Natural killer cell (primary cell): ENCODE measurements around the gene COX14. TPM values are rescaled to one million over a fixed set of nuclear protein-coding genes. Genes with fewer than 3 reads are reported as not detected.
A peak's percentile ranks its signal among the peaks of the same experiment; 100 is the strongest.
"Not testable (repeated sequence)": the region's sequence is repeated elsewhere in the genome, so short reads cannot be mapped to it uniquely, and the experiment has no call there.

Experiments used
- ATAC-seq, 3 donors: fragments of 150-1000 bp in 2 of 3; fragments of 200-7000 bp in 1 of 3; cut with Tn5 transposase; 1 replicate in 1 of 3; 2 replicates in 2 of 3; pipeline ENCODE4 v1.10.0; 2021; ENCODE audit warnings: mild to moderate bottlenecking in 2 of 3, moderate library complexity in 2 of 3
- DNase-seq, 2 donors: peaks; one replicate each; pipeline versions ENCODE4 v3.0.0 to v3.0.0-alpha.2; 2013 to 2021; ENCODE audit warnings: mixed read lengths in 1 of 2
- H3K27ac ChIP-seq: one replicate; pipeline ENCODE4 v1.5.1; 2013; ENCODE audit warnings: mild to moderate bottlenecking, low read length
- H3K27me3 ChIP-seq: one replicate; pipeline ENCODE4 v1.6.1; 2013; ENCODE audit warnings: low read length; ENCODE audit not compliant: control insufficient read depth, insufficient read depth
- H3K36me3 ChIP-seq: one replicate; pipeline ENCODE4 v1.6.1; 2013; ENCODE audit warnings: low read length; ENCODE audit not compliant: control insufficient read depth, insufficient read depth
- H3K4me1 ChIP-seq: one replicate; pipeline ENCODE4 v1.6.1; 2013; ENCODE audit warnings: low read length; ENCODE audit not compliant: control insufficient read depth, insufficient read depth
- H3K4me3 ChIP-seq: one replicate; pipeline ENCODE4 v1.5.1; 2013; ENCODE audit warnings: low read length
- H3K9me3 ChIP-seq: one replicate; pipeline ENCODE4 v1.6.1; 2013; ENCODE audit warnings: low read length; ENCODE audit not compliant: control insufficient read depth, insufficient read depth
- H3K27ac Mint-ChIP-seq, 2 donors: one replicate each; pipeline ENCODE4 v1.8.0; 2022; ENCODE audit warnings: mild to moderate bottlenecking in 2 of 2, mixed read lengths in 2 of 2, moderate library complexity in 1 of 2
- H3K27me3 Mint-ChIP-seq, 2 donors: one replicate each; pipeline ENCODE4 v1.8.0; 2022; ENCODE audit warnings: low read depth in 2 of 2, mixed read lengths in 2 of 2
- H3K36me3 Mint-ChIP-seq: one replicate; pipeline ENCODE4 v1.8.0; 2022; ENCODE audit warnings: mixed read lengths
- H3K4me1 Mint-ChIP-seq, 2 donors: one replicate each; pipeline ENCODE4 v1.8.0; 2022; ENCODE audit warnings: mixed read lengths in 2 of 2
- H3K4me3 Mint-ChIP-seq: one replicate; pipeline ENCODE4 v1.8.0; 2022; ENCODE audit warnings: mild to moderate bottlenecking, moderate library complexity, mixed read lengths
- H3K9me3 Mint-ChIP-seq, 2 donors: one replicate each; pipeline ENCODE4 v1.8.0; 2022; ENCODE audit warnings: mixed read lengths in 2 of 2
- WGBS: methylation state at CpG from one replicate; pipeline ENCODE4 v1.1.7; 2013; ENCODE audit warnings: missing lambda C conversion rate; ENCODE audit not compliant: insufficient coverage; 5-methylcytosine and 5-hydroxymethylcytosine counted together
- intact Hi-C: fragments of 100-400 bp; cut with micrococcal nuclease; formaldehyde crosslinking; loops from one replicate; pipeline ENCODE4 v1.14.2; 2022
- total RNA-seq, 4 donors: library from RNA; stranded (reverse); fragments of 120-200 nt in 1 of 4; gene quantifications; one replicate each; pipeline versions ENCODE4 v1.2.3 to v1.2.4, GENCODE V29; 2013 to 2022
- TF ChIP-seq, protein P1 (sequence below): fragments of 200-600 bp; IDR thresholded peaks from one replicate; pipeline ENCODE4 v1.8.0; 2022; ENCODE audit warnings: antibody characterized with exemption

The COX14 gene
- total RNA-seq, 3 donors from 2014 or later (not counting 1 experiment from before 2014, with no cell fraction given) = 32.8 to 42.6 (median 36.7) TPM

DNA sequence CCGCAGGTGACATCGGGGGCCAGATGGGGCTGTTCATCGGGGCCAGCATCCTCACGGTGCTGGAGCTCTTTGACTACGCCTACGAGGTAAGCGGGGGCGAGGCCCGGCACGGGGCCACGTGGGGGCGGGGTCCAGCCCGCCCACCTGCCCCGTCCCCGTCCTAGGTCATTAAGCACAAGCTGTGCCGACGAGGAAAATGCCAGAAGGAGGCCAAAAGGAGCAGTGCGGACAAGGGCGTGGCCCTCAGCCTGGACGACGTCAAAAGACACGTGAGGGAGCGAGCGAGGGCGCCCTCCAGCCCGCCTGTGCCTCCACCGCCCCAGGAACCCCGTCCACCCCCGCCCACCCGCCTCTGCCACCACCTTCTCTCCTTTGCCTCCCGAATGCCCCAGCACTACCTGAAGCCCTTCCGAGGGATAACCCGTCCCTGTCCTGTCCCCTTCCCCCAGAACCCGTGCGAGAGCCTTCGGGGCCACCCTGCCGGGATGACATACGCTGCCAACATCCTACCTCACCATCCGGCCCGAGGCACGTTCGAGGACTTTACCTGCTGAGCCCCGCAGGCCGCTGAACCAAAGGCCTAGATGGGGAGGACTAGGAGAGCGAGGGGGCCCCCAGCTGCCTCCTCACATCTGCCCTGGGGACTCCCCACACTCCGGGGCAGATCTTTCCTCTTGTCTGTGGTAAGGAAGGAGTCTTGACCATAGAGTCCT lies 30.8 kb upstream of the COX14 start:
- Histone ChIP-seq H3K4me3 (no peak overlapping the region), H3K4me1 (peaks cover 13% of the 10 kb centered on the region), H3K36me3 (no peaks in the 10 kb centered on the region), H3K27me3 (no peaks in the 10 kb centered on the region), H3K27ac (no peak overlapping the region), H3K9me3 (no peaks in the 10 kb centered on the region)
- Mint-ChIP-seq H3K36me3 (no peaks in the 10 kb centered on the region), H3K4me1 (peaks cover 12 to 13% of the 10 kb centered on the region in 2 donors), H3K9me3 (no peaks in the 10 kb centered on the region), H3K27ac (no peak overlapping the region), H3K27me3 (peaks cover 0 to 8% of the 10 kb centered on the region in 2 donors), H3K4me3 (no peak overlapping the region)
- ATAC-seq = no peak
- intact Hi-C loops = loop anchor here (10.0 kb wide), 1 partner anchor 234 kb away; no protein-coding TSS in a partner anchor
- TF ChIP-seq, protein P1, sequence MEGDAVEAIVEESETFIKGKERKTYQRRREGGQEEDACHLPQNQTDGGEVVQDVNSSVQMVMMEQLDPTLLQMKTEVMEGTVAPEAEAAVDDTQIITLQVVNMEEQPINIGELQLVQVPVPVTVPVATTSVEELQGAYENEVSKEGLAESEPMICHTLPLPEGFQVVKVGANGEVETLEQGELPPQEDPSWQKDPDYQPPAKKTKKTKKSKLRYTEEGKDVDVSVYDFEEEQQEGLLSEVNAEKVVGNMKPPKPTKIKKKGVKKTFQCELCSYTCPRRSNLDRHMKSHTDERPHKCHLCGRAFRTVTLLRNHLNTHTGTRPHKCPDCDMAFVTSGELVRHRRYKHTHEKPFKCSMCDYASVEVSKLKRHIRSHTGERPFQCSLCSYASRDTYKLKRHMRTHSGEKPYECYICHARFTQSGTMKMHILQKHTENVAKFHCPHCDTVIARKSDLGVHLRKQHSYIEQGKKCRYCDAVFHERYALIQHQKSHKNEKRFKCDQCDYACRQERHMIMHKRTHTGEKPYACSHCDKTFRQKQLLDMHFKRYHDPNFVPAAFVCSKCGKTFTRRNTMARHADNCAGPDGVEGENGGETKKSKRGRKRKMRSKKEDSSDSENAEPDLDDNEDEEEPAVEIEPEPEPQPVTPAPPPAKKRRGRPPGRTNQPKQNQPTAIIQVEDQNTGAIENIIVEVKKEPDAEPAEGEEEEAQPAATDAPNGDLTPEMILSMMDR = no peak
- no peak for DNase-seq
- WGBS = 71% methylated on average over 46 of the region's 46 CpGs

DNA sequence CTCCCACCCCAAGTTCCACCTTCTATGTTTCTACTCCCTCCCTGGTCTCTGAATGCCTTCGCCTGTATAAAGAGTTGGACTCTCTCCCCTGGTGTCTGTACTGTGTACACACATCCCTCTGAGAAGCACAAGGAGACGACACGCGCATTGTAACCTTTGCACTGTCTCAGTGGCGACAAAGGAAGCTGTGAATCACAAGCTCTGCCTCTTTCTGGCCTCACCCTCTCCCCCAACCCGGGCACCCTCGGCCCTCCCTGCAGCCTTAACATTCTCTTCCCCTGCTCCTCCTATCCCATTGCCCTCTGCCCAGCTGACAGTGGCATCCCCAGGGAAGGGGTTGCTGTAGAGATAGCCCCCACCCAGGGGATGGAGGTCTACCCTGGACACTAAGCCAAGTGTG lies 29.4 kb upstream of the COX14 start:
- ATAC-seq = no peak

DNA sequence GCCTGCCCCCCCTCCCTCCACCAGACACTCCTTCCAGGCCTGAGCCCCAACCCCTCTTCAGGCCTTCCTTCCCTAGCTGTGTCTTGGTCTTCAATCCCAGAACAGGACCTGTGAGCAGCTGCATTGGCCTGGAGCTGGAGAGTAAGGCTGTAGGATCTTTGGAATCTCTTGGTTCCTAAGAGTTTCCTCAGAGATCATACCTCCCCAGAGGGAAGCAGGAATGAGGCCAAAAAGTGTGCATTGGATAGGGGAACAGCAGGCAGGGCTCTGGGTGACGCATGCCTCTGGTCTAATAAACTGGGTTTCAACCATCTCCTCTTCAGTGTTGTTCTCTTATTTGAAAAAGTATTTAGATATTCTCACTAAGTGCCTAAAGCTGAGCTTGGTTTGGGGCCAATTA lies 28.7 kb upstream of the COX14 start:
- H3K9me3 Mint-ChIP-seq = no peaks in the 10 kb centered on the region
- H3K36me3 Mint-ChIP-seq = peaks cover 6% of the 10 kb centered on the region
- Histone ChIP-seq H3K36me3 (peaks cover 3% of the 10 kb centered on the region), H3K9me3 (no peaks in the 10 kb centered on the region), H3K27me3 (no peaks in the 10 kb centered on the region), H3K4me1 (peaks cover 13% of the 10 kb centered on the region), H3K4me3 (no peak overlapping the region), H3K27ac (no peak overlapping the region)
- WGBS = 88% methylated on average over 1 of the region's 1 CpG
- DNase-seq (no peak), ATAC-seq (no peak)
- H3K27ac Mint-ChIP-seq = peak overlapping the region; percentile 66 to 78
- intact Hi-C loops = loop anchor here (10.0 kb wide), 1 partner anchor 232 kb away; no protein-coding TSS in a partner anchor
- peaks cover 25 to 30% of the 10 kb centered on the region in 2 donors for H3K4me1 Mint-ChIP-seq
- peak overlapping the region; percentile 86 for H3K4me3 Mint-ChIP-seq
- peaks cover 0 to 6% of the 10 kb centered on the region in 2 donors for H3K27me3 Mint-ChIP-seq
- TF ChIP-seq, protein P1 = no peak

More for the DNA sequence above, 29.4 kb upstream of the COX14 start:
- H3K9me3 ChIP-seq = no peaks in the 10 kb centered on the region
- H3K4me1 ChIP-seq = peaks cover 13% of the 10 kb centered on the region
- H3K4me3 ChIP-seq = no peak overlapping the region
- H3K27ac Mint-ChIP-seq = no peak overlapping the region
- H3K27me3 Mint-ChIP-seq = peaks cover 0 to 6% of the 10 kb centered on the region in 2 donors
- peaks cover 19 to 23% of the 10 kb centered on the region in 2 donors for H3K4me1 Mint-ChIP-seq
- H3K4me3 Mint-ChIP-seq = no peak overlapping the region
- DNase-seq = no peak
- intact Hi-C loops = loop anchor here (10.0 kb wide), 1 partner anchor 232 kb away; no protein-coding TSS in a partner anchor
- peaks cover 6% of the 10 kb centered on the region for H3K36me3 Mint-ChIP-seq
- TF ChIP-seq, protein P1 = no peak
- WGBS = 93% methylated on average over 7 of the region's 7 CpGs
- peaks cover 3% of the 10 kb centered on the region for H3K36me3 ChIP-seq
- no peaks in the 10 kb centered on the region for H3K27me3 ChIP-seq
- H3K27ac ChIP-seq = no peak overlapping the region
- no peaks in the 10 kb centered on the region for H3K9me3 Mint-ChIP-seq

DNA sequence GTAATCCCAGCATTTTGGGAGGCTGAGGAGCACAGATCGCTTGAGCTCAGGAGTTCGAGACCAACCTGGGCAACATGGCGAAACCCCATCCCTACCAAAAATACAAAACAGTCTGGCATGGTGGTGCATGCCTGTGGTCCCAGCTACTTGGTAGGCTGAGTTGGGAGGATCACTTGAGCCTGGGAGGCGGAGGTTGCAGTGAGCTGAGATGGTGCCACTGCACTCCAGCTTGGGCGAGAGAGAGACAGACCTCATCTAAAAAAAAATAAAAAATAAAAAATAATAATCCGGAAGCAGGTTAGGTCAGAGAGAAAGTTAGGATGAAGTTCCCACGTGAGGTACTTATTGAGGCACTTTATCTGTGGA lies 27.6 kb upstream of the COX14 start:
- H3K36me3 ChIP-seq = peaks cover 11% of the 10 kb centered on the region
- peak overlapping the region; percentile 86 for H3K27ac ChIP-seq
- not testable (repeated sequence) for H3K9me3 ChIP-seq, H3K9me3 Mint-ChIP-seq, DNase-seq, H3K36me3 Mint-ChIP-seq, H3K27me3 ChIP-seq, H3K27me3 Mint-ChIP-seq, ATAC-seq
- peaks cover 13% of the 10 kb centered on the region for H3K4me1 ChIP-seq
- peak overlapping the region; percentile 61 for H3K4me3 ChIP-seq
- Mint-ChIP-seq H3K4me1 (peaks cover 33 to 38% of the 10 kb centered on the region in 2 donors), H3K27ac (peak overlapping the region; percentile 89 to 94), H3K4me3 (peak overlapping the region; percentile 94)
- WGBS = 51% methylated on average over 5 of the region's 7 CpGs
- intact Hi-C loops = loop anchor here (10.0 kb wide), 1 partner anchor 230 kb away; no protein-coding TSS in a partner anchor
